ENCODE results near the gene FABP6.

- TF ChIP-seq CTCF (IDR thresholded peaks at IDR 0.05) (no peak), EZH2 (IDR thresholded peaks at IDR 0.05) (no peak)
Measured at GRCh38 chr5:160231783-160232342, 2.6 kb downstream of the FABP6 start.
